ACC112 (cell line): ENCODE data around the gene CTNNA3.

Experiments
- H2AFZ ChIP-seq: fragments of 200-600 bp; sonication (generic); one replicate; pipeline ENCODE4 v1.6.0; 2017; ENCODE audit warnings: antibody characterized with exemption, low read length; ENCODE audit not compliant: unreplicated experiment
- H3K27ac ChIP-seq: fragments of 200-600 bp; sonication (generic); 2 replicates; pipeline ENCODE4 v1.5.1; 2014; ENCODE audit warnings: low read depth, mild to moderate bottlenecking, antibody characterized with exemption, low read length, moderate library complexity
- H3K27me3 ChIP-seq: fragments of 200-600 bp; sonication (generic); 2 replicates; pipeline ENCODE4 v1.6.1; 2014; ENCODE audit warnings: mild to moderate bottlenecking, antibody characterized with exemption, low read length, moderate library complexity, mixed read lengths; ENCODE audit not compliant: insufficient read depth
- H3K36me3 ChIP-seq: fragments of 200-600 bp; sonication (generic); 2 replicates; pipeline ENCODE4 v1.6.1; 2016; ENCODE audit warnings: mild to moderate bottlenecking, antibody characterized with exemption, low read length, moderate library complexity, mixed read lengths; ENCODE audit not compliant: insufficient read depth
- H3K4me1 ChIP-seq: fragments of 200-600 bp; sonication (generic); one replicate; pipeline ENCODE4 v1.6.1; 2016; ENCODE audit warnings: low read length, mixed read lengths; ENCODE audit not compliant: insufficient read depth, unreplicated experiment, control insufficient read depth
- H3K4me3 ChIP-seq: fragments of 200-600 bp; sonication (generic); 2 replicates; pipeline ENCODE4 v1.5.1; 2014; ENCODE audit warnings: mild to moderate bottlenecking, low read depth, low read length
- H3K79me2 ChIP-seq: fragments of 200-600 bp; sonication (generic); one replicate; pipeline ENCODE4 v1.6.0; 2016; ENCODE audit warnings: low read length; ENCODE audit not compliant: control insufficient read depth, unreplicated experiment, insufficient read depth

The CTNNA3 gene

GRCh38 chr10:66958466-66958865 lies 737.5 kb downstream of the CTNNA3 start:
- Histone ChIP-seq H3K27me3 (no peaks in the 10 kb centered on the region), H3K36me3 (no peaks in the 10 kb centered on the region), H2AFZ (no peak overlapping the region), H3K4me1 (no peaks in the 10 kb centered on the region), H3K27ac (no peak overlapping the region), H3K79me2 (no peaks in the 10 kb centered on the region), H3K4me3 (no peak overlapping the region)

- no peak overlapping the region for H3K27ac ChIP-seq
- no peak overlapping the region for H2AFZ ChIP-seq
- no peaks in the 10 kb centered on the region for H3K36me3 ChIP-seq
- no peaks in the 10 kb centered on the region for H3K27me3 ChIP-seq
- H3K4me1 ChIP-seq: no peaks in the 10 kb centered on the region
- no peaks in the 10 kb centered on the region for H3K79me2 ChIP-seq
- no peak overlapping the region for H3K4me3 ChIP-seq
Measured at GRCh38 chr10:66951896-66952295, 744.1 kb downstream of the CTNNA3 start.

GRCh38 chr10:66943590-66943989 lies 752.4 kb downstream of the CTNNA3 start:
- Histone ChIP-seq H2AFZ (no peak overlapping the region), H3K4me1 (no peaks in the 10 kb centered on the region), H3K27me3 (no peaks in the 10 kb centered on the region), H3K36me3 (no peaks in the 10 kb centered on the region), H3K79me2 (no peaks in the 10 kb centered on the region), H3K4me3 (no peak overlapping the region), H3K27ac (no peak overlapping the region)

GRCh38 chr10:66942407-66942806 lies 753.6 kb downstream of the CTNNA3 start:
- Histone ChIP-seq H3K4me1 (no peaks in the 10 kb centered on the region), H3K27me3 (no peaks in the 10 kb centered on the region), H3K36me3 (no peaks in the 10 kb centered on the region), H3K4me3 (no peak overlapping the region), H3K27ac (no peak overlapping the region), H3K79me2 (no peaks in the 10 kb centered on the region), H2AFZ (no peak overlapping the region)

- Histone ChIP-seq H3K4me3 (no peak overlapping the region), H2AFZ (no peak overlapping the region), H3K4me1 (no peaks in the 10 kb centered on the region), H3K27me3 (no peaks in the 10 kb centered on the region), H3K79me2 (no peaks in the 10 kb centered on the region), H3K27ac (no peak overlapping the region), H3K36me3 (no peaks in the 10 kb centered on the region)
Measured at GRCh38 chr10:66941491-66941890, 754.5 kb downstream of the CTNNA3 start.

- Histone ChIP-seq H3K27ac (no peak overlapping the region), H3K36me3 (no peaks in the 10 kb centered on the region), H3K4me3 (no peak overlapping the region), H2AFZ (no peak overlapping the region), H3K4me1 (no peaks in the 10 kb centered on the region), H3K79me2 (no peaks in the 10 kb centered on the region), H3K27me3 (no peaks in the 10 kb centered on the region)
Measured at GRCh38 chr10:66940965-66941364, 755.0 kb downstream of the CTNNA3 start.

- Histone ChIP-seq H3K27me3 (peaks cover 8% of the 10 kb centered on the region; the same call in 1 of the 2 replicates), H2AFZ (no peak overlapping the region)
Measured at GRCh38 chr10:66934711-66935110, 761.3 kb downstream of the CTNNA3 start.

GRCh38 chr10:66931949-66932343 lies 764.0 kb downstream of the CTNNA3 start:
- Histone ChIP-seq H3K27ac (no peak overlapping the region), H3K4me1 (no peaks in the 10 kb centered on the region), H3K79me2 (no peaks in the 10 kb centered on the region), H3K36me3 (no peaks in the 10 kb centered on the region), H2AFZ (no peak overlapping the region), H3K4me3 (no peak overlapping the region), H3K27me3 (peaks cover 35% of the 10 kb centered on the region)

More at GRCh38 chr10:66934711-66935110, 761.3 kb downstream of the CTNNA3 start:
- Histone ChIP-seq H3K4me1 (no peaks in the 10 kb centered on the region), H3K36me3 (no peaks in the 10 kb centered on the region), H3K27ac (no peak overlapping the region), H3K4me3 (no peak overlapping the region), H3K79me2 (no peaks in the 10 kb centered on the region)

GRCh38 chr10:66931340-66931948 lies 764.6 kb downstream of the CTNNA3 start:
- no peak overlapping the region for H3K27ac ChIP-seq
- H3K27me3 ChIP-seq: peaks cover 40% of the 10 kb centered on the region
- no peak overlapping the region for H2AFZ ChIP-seq
- no peaks in the 10 kb centered on the region for H3K36me3 ChIP-seq
- no peaks in the 10 kb centered on the region for H3K4me1 ChIP-seq
- H3K79me2 ChIP-seq: no peaks in the 10 kb centered on the region
- H3K4me3 ChIP-seq: no peak overlapping the region

GRCh38 chr10:66929375-66929774 lies 766.6 kb downstream of the CTNNA3 start:
- Histone ChIP-seq H3K27me3 (peaks cover 44% of the 10 kb centered on the region), H3K4me1 (no peaks in the 10 kb centered on the region), H3K4me3 (no peak overlapping the region)

GRCh38 chr10:66928776-66929175 lies 767.2 kb downstream of the CTNNA3 start:
- Histone ChIP-seq H3K4me1 (no peaks in the 10 kb centered on the region), H3K79me2 (no peaks in the 10 kb centered on the region), H3K36me3 (no peaks in the 10 kb centered on the region), H2AFZ (no peak overlapping the region), H3K27ac (no peak overlapping the region), H3K27me3 (peaks cover 44% of the 10 kb centered on the region), H3K4me3 (no peak overlapping the region)

More at GRCh38 chr10:66929375-66929774, 766.6 kb downstream of the CTNNA3 start:
- no peaks in the 10 kb centered on the region for H3K79me2 ChIP-seq
- no peaks in the 10 kb centered on the region for H3K36me3 ChIP-seq
- H3K27ac ChIP-seq: no peak overlapping the region
- no peak overlapping the region for H2AFZ ChIP-seq
